Ectodermal cell (in vitro differentiated cells): ENCODE results near the gene LPA. TPM values are rescaled to one million over a fixed set of nuclear protein-coding genes. Genes with fewer than 3 reads are reported as not detected.
"Not testable (repeated sequence)": the region's sequence is repeated elsewhere in the genome, so short reads cannot be mapped to it uniquely, and the experiment has no call there.

Experiments used
- H3K27ac ChIP-seq: 2 replicates; pipeline ENCODE4 v1.7.0; 2013; ENCODE audit warnings: mild to moderate bottlenecking, low read depth, low read length; ENCODE audit not compliant: insufficient read depth, poor library complexity, severe bottlenecking
- H3K27me3 ChIP-seq: 2 replicates; pipeline ENCODE4 v1.7.0; 2013; ENCODE audit warnings: mild to moderate bottlenecking, low read length; ENCODE audit not compliant: insufficient read depth, control insufficient read depth, poor library complexity, severe bottlenecking
- H3K36me3 ChIP-seq: one replicate; pipeline ENCODE4 v1.7.0; 2013; ENCODE audit warnings: low read length; ENCODE audit not compliant: control insufficient read depth, insufficient read depth
- H3K4me1 ChIP-seq: one replicate; pipeline ENCODE4 v1.7.0; 2013; ENCODE audit warnings: low read length; ENCODE audit not compliant: control insufficient read depth, insufficient read depth
- H3K4me3 ChIP-seq: 2 replicates; pipeline ENCODE4 v1.7.0; 2013; ENCODE audit warnings: low read depth, low read length, control low read depth; ENCODE audit not compliant: insufficient read depth
- H3K9me3 ChIP-seq: 2 replicates; pipeline ENCODE4 v1.7.0; 2013; ENCODE audit warnings: mild to moderate bottlenecking, low read length, moderate library complexity; ENCODE audit not compliant: control insufficient read depth
- WGBS, 2 experiments: methylation state at CpG; one replicate each; pipeline ENCODE4 v1.1.7; 2013; ENCODE audit warnings: missing lambda C conversion rate in 2 of 2; 5-methylcytosine and 5-hydroxymethylcytosine counted together
- polyA plus RNA-seq, 4 experiments: library from polyadenylated mRNA; stranded (reverse); fragments of 50-300 nt; gene quantifications; one replicate each; pipeline ENCODE4 v1.2.3, GENCODE V29; 2013

Gene LPA, protein sequence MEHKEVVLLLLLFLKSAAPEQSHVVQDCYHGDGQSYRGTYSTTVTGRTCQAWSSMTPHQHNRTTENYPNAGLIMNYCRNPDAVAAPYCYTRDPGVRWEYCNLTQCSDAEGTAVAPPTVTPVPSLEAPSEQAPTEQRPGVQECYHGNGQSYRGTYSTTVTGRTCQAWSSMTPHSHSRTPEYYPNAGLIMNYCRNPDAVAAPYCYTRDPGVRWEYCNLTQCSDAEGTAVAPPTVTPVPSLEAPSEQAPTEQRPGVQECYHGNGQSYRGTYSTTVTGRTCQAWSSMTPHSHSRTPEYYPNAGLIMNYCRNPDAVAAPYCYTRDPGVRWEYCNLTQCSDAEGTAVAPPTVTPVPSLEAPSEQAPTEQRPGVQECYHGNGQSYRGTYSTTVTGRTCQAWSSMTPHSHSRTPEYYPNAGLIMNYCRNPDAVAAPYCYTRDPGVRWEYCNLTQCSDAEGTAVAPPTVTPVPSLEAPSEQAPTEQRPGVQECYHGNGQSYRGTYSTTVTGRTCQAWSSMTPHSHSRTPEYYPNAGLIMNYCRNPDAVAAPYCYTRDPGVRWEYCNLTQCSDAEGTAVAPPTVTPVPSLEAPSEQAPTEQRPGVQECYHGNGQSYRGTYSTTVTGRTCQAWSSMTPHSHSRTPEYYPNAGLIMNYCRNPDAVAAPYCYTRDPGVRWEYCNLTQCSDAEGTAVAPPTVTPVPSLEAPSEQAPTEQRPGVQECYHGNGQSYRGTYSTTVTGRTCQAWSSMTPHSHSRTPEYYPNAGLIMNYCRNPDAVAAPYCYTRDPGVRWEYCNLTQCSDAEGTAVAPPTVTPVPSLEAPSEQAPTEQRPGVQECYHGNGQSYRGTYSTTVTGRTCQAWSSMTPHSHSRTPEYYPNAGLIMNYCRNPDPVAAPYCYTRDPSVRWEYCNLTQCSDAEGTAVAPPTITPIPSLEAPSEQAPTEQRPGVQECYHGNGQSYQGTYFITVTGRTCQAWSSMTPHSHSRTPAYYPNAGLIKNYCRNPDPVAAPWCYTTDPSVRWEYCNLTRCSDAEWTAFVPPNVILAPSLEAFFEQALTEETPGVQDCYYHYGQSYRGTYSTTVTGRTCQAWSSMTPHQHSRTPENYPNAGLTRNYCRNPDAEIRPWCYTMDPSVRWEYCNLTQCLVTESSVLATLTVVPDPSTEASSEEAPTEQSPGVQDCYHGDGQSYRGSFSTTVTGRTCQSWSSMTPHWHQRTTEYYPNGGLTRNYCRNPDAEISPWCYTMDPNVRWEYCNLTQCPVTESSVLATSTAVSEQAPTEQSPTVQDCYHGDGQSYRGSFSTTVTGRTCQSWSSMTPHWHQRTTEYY (N-terminal part only)
- not detected for polyA plus RNA-seq (2013, experiment 1 of 4)
- not detected for polyA plus RNA-seq (2013, experiment 2 of 4)
- not detected for polyA plus RNA-seq (2013, experiment 3 of 4)
- not detected for polyA plus RNA-seq (2013, experiment 4 of 4)

DNA sequence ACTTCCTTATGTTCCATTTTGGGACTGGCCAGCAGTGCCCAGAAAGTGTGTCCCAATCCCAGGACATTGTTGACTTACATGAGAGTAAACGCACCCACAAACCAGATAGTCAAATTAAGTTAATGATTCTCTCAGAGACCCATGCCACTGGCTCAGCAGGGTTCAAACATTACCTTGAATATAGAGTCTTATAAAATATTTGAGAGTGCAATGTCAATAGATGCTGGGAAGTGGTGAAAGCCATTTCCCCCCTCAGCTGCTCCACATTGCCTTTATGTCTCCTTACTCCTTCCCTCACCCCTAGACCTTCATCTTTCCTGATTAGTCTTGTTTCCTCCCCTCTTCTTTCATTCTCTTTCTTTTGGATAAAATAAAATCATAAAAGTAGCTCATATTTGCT, at the start of gene LPA:
Gene LPA, minus strand, starts transcription at position 78 of the 400 bp plus-strand sequence. Its CDS starts 61 bp downstream, at position 17.
- WGBS, 2 experiments, result 100% methylated on average over 1 of the region's 1 CpG; no CpG with 5 or more reads in 1 of the 2 experiments
- not testable (repeated sequence) for H3K4me1 ChIP-seq, H3K4me3 ChIP-seq, H3K27me3 ChIP-seq, H3K36me3 ChIP-seq, H3K27ac ChIP-seq, H3K9me3 ChIP-seq

DNA sequence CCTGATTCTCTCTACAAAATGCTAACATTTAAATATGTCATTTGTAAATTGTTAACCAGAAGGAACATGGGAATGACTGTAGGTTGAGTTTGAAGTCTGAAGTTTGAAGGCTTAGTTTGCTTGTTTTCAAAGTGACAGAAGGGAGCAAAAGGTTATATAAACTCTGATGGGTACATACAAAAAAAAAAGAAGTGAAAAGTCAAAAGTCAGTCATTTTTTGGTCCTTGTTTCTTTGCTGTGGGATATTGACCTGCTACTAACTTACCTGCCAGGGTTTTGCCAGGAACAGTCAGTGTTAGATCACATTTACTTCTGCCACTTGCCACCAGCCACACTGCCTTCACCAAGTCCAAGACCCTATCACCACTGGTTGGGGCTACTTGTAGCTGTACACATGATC, 44.9 kb upstream of the LPA start:
- not testable (repeated sequence) for H3K27ac ChIP-seq, H3K4me3 ChIP-seq, H3K36me3 ChIP-seq, H3K27me3 ChIP-seq, H3K4me1 ChIP-seq, H3K9me3 ChIP-seq

DNA sequence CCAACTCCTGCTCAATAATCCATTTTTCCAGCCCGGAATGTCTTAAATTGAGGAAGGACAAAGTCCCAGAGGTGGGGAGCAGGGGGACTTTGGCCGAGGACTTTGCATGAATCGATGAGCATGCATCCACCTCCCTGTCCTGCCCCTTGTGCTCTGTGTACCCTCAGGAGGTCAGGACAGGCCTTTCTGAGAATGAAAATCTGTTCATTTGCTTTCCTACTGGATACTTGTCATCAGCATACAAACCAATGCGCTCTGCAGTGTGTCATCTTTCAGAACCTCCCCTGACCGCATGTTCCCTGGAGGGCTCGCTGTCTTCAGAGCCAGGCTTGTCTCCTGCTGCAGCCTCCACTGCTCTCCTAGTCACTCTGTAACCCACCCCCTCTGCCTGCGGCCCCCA, 40.6 kb upstream of the LPA start:
- H3K4me3 ChIP-seq, H3K9me3 ChIP-seq, H3K36me3 ChIP-seq, H3K27me3 ChIP-seq, H3K27ac ChIP-seq, H3K4me1 ChIP-seq: not testable (repeated sequence)
- 93 to 95% methylated on average over 7 of the region's 7 CpGs for WGBS, 2 experiments

DNA sequence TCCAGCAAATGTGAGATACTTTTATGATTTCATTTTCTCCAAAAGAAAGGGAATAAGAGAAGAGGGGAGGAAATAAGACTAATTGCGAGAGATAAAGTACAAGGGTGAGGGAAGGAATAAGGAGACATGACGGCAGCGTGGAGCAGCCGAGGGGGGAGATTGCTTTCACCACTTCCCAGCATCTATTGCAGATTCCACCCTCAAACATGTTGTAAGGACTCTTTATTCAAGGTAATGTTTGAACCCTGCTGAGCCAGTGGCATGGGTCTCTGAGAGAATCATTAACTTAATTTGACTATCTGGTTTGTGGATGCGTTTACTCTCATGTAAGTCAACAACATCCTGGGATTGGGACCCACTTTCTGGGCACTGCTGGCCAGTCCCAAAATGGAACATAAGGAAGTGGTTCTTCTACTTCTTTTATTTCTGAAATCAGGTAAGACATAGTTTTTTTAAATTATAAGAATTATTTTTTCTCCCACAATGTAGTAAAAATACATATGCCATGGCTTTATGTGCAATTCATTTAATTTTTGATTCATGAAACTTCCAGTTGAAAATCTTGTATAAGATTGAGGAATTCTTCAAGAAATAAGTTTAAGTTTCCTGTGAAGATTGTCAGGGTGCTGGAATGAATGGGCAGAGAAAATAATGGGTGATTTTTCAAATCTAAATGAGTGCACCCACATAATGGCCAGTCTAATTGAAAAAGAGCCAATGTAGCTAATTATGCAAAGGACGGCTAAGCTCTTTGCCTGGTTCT, 38.0 kb upstream of the LPA start, which contains the start of gene PLG:
Gene PLG, plus strand, starts transcription at position 327 of the 763 bp plus-strand sequence. Its CDS starts 61 bp downstream, at position 388.
- not testable (repeated sequence) for H3K27ac ChIP-seq, H3K9me3 ChIP-seq, H3K4me1 ChIP-seq, H3K4me3 ChIP-seq, H3K36me3 ChIP-seq, H3K27me3 ChIP-seq
- WGBS, 2 experiments, result 89 to 98% methylated on average over 6 of the region's 6 CpGs

DNA sequence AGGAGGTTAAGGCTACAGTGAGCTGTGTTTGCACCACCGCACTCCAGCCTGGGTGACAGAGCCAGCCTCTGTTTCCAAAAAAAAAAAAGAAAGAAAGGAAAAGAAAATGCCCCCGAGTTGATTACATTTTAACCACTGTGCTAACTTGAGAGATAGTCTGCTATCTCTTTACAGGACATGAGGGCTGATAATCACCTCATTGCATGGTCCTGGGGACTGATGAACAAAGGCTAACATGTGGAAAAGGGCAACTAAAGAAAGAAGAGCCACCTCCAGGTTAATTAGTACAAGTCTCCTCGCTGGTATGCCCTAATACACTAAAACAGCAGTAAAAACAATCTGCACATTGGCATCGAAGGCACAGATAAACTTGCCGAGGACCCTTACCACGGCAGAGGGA, 33.8 kb upstream of the LPA start:
- H3K9me3 ChIP-seq, result no peaks in the 10 kb centered on the region
- 88 to 91% methylated on average over 6 of the region's 6 CpGs for WGBS, 2 experiments
- H3K4me1 ChIP-seq, result no peaks in the 10 kb centered on the region

DNA sequence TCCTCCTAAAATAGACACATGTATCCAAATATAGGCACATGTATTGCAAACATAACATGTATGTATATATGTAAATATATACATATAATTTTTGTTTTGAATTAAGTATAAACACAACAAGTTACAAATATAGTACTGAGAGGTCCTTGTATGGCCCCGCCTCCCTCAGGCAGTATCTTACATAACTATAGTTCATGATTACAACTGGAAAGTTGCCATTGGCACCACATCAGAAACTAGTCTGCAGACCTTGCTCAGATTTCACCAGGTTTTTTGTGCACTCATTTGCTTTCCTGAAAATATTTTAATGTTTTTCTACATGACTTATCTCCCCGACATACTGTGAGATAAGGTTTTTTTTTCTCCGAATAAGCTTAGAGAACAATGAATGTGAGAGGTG, 32.8 kb upstream of the LPA start:
- H3K36me3 ChIP-seq, H3K9me3 ChIP-seq, H3K27me3 ChIP-seq, H3K4me1 ChIP-seq, H3K27ac ChIP-seq, H3K4me3 ChIP-seq: not testable (repeated sequence)
- WGBS, 2 experiments, result 90 to 96% methylated on average over 3 of the region's 3 CpGs

More for the DNA sequence above, 33.8 kb upstream of the LPA start:
- no peaks in the 10 kb centered on the region for H3K27me3 ChIP-seq
- no peak overlapping the region for H3K27ac ChIP-seq
- no peak overlapping the region for H3K4me3 ChIP-seq
- no peaks in the 10 kb centered on the region for H3K36me3 ChIP-seq

DNA sequence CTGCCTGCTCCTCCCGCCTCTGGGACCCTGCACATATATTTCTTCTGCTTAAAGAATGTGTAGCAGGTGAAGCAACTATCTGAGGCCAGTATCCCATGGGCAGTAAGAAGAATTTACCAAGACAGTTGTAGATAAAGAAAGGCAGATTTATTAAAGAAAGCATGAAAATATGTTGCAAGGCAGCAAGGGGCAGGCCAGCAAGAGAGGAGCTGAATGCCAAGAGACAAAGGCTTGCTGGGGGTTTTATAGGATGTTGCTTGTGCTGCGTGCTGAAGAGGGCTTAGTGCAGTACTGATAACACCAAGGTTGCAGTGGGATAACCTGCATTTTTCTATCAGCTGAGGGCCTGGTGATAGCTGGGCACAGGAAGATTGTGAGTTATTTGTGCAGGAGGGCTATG, 31.5 kb upstream of the LPA start:
- not testable (repeated sequence) for H3K27me3 ChIP-seq, H3K4me1 ChIP-seq, H3K27ac ChIP-seq, H3K4me3 ChIP-seq, H3K36me3 ChIP-seq, H3K9me3 ChIP-seq
- WGBS, 2 experiments, result 87 to 98% methylated on average over 2 of the region's 2 CpGs

DNA sequence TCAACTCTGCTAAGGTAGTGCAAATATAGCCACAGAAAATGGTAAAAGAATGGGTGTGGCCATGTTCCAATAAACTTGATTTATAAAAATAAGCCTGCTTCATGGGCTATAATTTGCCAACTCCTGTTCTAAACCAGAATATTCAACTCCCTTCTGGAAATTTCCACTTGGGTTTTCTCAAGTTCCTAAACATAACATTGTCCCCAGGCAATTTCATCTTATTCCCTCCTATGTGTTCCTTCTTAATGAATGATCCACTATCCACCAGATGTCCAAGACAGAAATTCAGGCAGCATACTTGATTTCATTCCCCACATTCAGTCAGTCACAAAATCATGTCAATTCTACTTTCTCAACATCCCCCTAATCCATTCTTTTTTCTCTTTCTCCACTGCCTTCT, 30.9 kb upstream of the LPA start:
- H3K36me3 ChIP-seq, H3K4me3 ChIP-seq, H3K4me1 ChIP-seq, H3K27ac ChIP-seq, H3K9me3 ChIP-seq, H3K27me3 ChIP-seq: not testable (repeated sequence)

DNA sequence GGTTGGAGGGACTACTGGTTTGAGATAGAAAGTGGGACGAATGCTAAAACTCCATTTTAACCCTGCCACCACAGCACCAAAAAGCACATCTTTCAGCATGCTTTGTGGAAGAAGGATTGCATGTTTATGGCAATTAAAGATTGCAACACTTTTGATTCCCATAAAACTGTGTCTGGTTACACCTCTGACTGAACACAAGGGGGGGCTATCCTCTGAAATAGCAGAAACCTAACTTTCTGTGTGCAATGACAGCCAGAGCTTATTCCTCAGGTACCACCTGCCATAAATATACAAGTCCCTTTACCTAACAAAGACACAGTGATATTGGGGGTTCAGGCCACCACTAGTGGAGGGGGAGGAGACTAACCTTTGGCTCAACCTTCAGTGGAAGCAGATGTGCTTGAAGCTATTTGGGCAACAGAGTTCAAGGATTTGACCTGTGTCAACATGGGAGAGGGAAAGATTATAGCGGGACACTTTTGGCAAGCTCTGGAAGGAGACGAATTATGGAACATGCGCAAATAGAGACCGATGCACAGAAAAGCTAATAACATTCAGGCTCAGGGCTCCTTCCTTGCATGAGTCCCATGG, 28.4 kb upstream of the LPA start:
- H3K27ac ChIP-seq, result no peak overlapping the region
- no peaks in the 10 kb centered on the region for H3K9me3 ChIP-seq
- H3K4me1 ChIP-seq, result no peaks in the 10 kb centered on the region
- no peaks in the 10 kb centered on the region for H3K27me3 ChIP-seq
- no peak overlapping the region for H3K4me3 ChIP-seq
- no peaks in the 10 kb centered on the region for H3K36me3 ChIP-seq
- WGBS, 2 experiments, result 93 to 96% methylated on average over 4 to 5 of the region's 5 CpGs
